Measurements from ENCODE around the gene OR2C3.

The OR2C3 gene

DNA sequence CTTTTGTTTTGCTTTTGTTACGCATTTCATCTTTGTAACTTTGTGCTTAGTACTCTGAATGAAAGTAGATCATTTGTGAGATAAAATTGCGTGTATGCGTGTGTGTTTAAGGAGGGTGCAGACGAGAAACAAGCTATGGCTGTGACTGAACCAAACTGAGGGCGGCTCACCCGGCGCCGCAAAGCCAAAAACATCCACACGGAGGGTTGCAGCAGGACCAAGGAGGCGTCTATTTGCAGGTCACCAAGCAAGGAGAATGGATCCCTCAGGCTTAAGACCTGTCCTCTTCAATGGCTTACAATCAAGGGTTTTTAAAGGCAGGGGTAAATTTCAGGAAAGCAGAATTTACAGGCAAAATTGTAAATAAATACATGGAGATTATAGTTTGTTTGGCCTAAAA lies 25.5 kb upstream of the OR2C3 start:
- no peak for DNase-seq (ENCODE audit: extremely low spot score)
- CTCF ChIA-PET, result interaction anchor here (1.3 to 1.4 kb wide), 2 partner anchors 12 to 19 kb away, joined by 3 to 5 read pairs; no protein-coding TSS in a partner anchor
- POLR2A ChIA-PET, result no interaction called here
- TF ChIP-seq, protein P1, sequence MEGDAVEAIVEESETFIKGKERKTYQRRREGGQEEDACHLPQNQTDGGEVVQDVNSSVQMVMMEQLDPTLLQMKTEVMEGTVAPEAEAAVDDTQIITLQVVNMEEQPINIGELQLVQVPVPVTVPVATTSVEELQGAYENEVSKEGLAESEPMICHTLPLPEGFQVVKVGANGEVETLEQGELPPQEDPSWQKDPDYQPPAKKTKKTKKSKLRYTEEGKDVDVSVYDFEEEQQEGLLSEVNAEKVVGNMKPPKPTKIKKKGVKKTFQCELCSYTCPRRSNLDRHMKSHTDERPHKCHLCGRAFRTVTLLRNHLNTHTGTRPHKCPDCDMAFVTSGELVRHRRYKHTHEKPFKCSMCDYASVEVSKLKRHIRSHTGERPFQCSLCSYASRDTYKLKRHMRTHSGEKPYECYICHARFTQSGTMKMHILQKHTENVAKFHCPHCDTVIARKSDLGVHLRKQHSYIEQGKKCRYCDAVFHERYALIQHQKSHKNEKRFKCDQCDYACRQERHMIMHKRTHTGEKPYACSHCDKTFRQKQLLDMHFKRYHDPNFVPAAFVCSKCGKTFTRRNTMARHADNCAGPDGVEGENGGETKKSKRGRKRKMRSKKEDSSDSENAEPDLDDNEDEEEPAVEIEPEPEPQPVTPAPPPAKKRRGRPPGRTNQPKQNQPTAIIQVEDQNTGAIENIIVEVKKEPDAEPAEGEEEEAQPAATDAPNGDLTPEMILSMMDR (IDR thresholded peaks at IDR 0.05; ENCODE audit: control extremely low read depth, extremely low read depth, low read depth, missing control alignments), result no peak

DNA sequence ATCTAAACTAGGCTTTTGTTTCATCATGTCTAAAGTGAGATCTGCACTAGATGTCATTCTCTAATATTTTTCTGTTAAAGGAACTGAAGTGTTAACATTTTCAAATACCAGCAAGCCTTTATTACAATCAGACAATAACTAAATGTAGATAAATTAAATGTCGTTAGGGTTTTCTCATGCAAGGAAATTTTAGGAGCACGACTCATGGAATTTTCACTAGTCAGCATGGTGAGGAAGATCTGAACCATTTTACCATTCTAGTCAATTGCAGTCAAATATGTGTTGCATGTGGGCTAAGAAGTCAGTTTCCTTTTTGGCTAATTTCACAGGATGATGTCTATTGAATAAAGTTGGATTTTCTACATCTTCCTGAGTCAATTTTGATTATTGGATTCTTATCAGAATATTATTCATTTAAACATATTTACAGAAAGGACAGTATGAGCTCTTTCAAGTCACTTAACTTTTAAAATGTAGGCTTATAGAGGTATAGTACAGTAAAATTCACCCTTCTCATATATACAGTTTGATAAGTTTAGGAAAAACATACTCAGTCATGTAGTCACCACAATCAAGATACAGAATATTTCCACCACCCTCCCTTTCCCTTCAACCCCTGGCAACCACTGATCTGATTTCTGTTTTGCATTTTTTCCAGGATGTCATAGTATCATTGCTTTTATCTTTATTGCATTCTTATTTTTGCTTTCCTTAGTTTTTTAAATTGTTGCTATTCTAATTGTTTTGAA lies 21.9 kb upstream of the OR2C3 start:
- ChIA-PET CTCF (no interaction called here), POLR2A (no interaction called here)
- no peak for DNase-seq (ENCODE audit: extremely low spot score)
- TF ChIP-seq, protein P1 (IDR thresholded peaks at IDR 0.05; ENCODE audit: control extremely low read depth, extremely low read depth, low read depth, missing control alignments), result no peak

DNA sequence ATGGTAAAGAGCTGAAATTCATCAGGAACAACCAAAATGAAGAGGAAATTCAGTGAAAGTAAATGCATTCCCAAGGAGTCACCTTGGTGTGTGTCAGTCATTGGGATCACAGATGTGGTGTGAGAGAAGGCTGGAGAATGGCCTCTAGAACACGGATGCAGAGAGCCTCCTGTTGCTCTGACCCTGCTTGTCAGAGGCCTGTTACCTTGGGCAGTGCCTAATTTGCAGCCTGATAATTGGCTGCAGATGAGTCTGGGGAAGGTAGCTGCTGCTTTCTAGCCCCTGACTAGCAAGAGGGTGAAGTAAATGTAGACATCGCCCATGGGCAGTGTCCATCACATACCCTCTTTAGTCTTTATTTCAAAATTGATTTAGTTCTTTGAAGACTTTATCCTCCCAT lies 16.0 kb upstream of the OR2C3 start:
- ChIA-PET CTCF (interaction anchor here (1.4 kb wide), 1 partner anchor 150 kb away, joined by 3 read pairs; no protein-coding TSS in a partner anchor), POLR2A (no interaction called here)

DNA sequence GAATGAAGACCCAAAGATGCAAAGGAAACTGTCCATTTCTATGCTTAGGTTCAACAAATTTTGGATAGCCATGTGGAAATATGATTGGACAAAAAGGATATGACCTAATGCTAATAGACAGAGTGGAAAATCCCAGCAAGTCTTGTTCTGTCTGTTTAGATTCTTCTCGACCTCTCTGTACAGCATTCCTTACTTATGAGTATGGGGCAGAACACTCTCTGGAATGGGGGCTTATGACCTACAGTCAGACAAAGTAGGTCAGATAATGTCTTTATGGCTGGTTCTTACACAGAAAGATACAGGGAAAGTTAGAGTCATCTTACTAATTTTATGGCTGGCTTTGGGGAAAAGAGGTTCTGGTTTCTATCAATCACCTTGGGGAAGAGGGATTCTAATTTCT lies 15.5 kb upstream of the OR2C3 start:
- TF ChIP-seq, protein P1 (IDR thresholded peaks at IDR 0.05; ENCODE audit: control extremely low read depth, extremely low read depth, low read depth, missing control alignments), result no peak
- ChIA-PET CTCF (interaction anchor here (1.4 kb wide), 1 partner anchor 149 kb away, joined by 3 read pairs; no protein-coding TSS in a partner anchor), POLR2A (no interaction called here)
- DNase-seq (ENCODE audit: extremely low spot score), result no peak

More for the DNA sequence above, 16.0 kb upstream of the OR2C3 start:
- no peak for DNase-seq (ENCODE audit: extremely low spot score)
- TF ChIP-seq, protein P1 (IDR thresholded peaks at IDR 0.05; ENCODE audit: control extremely low read depth, extremely low read depth, low read depth, missing control alignments), result no peak

DNA sequence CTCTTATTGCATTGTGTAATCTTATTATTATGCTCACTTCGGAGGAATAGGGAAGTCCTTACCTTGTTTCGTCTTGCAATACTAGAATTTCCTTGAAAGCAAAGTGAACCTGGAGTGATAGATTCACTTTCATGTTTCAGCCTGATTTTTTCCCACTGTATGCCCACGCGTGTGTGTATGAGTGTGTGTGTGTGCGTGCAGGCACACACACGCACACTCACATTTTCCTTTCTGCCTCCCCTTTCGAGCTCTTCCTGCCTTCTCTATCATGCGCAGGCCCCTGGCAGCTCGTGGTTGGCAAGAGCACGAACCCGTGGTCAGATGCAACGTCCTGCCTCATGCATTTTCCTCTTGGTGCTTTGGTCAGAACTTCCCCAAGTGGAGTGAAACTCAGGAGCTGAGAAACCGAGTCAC lies 12.5 kb upstream of the OR2C3 start, which contains the start of gene GCSAML:
Gene GCSAML, plus strand, starts transcription at position 366 of the 414 bp plus-strand sequence. CDS start 58 bp downstream, outside the sequence.
- CTCF ChIA-PET, result no interaction called here
- no peak for DNase-seq (ENCODE audit: extremely low spot score)
- TF ChIP-seq, protein P1 (IDR thresholded peaks at IDR 0.05; ENCODE audit: control extremely low read depth, extremely low read depth, low read depth, missing control alignments), result no peak
- POLR2A ChIA-PET, result no interaction called here

DNA sequence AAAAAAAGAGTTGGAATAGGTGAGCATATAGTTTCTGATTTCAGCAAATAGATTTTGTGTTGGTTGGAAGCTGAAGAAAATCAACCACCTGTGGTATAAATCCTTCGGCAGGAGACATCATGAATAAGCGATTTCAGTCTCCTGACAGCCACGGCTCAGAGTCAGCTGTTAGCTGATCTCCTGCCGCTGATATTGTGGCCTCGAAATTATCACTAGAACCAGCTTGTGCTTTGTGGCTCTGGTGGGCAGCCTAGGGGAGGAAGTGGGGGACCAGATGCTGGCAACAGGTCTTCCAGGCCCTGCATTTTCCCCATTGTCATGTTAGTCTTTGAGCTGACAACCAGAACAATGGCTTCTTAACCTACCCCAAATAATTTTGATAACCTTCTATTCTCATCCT lies 11.9 kb upstream of the OR2C3 start:
- ChIA-PET POLR2A (no interaction called here), CTCF (interaction anchor here (1.4 kb wide), 1 partner anchor 12 kb away, joined by 3 read pairs; no protein-coding TSS in a partner anchor)
- DNase-seq (ENCODE audit: extremely low spot score), result no peak
- TF ChIP-seq, protein P1 (IDR thresholded peaks at IDR 0.05; ENCODE audit: control extremely low read depth, extremely low read depth, low read depth, missing control alignments), result no peak

Measured in GM10248 (cell line).